ENCODE data around the gene TNS3. TPM values are rescaled to one million over a fixed set of nuclear protein-coding genes. Genes with fewer than 3 reads are reported as not detected.

The TNS3 gene
- total and polyA plus RNA-seq, 10 donors, result 17.7 to 247 (median 147) TPM

- H3K4me1 ChIP-seq, result peaks cover 0 to 73% (median 25%) of the 10 kb centered on the region in 6 donors
- no peak overlapping the region for H3K4me3 ChIP-seq
- WGBS, 5 donors, result 80 to 92% (median 91%) methylated on average over 10 of the region's 10 CpGs
- H3K27ac ChIP-seq, result peak overlapping the region in 2 of 8 donors; percentile 18 to 33
- H3K9me3 ChIP-seq, result no peaks in the 10 kb centered on the region
- intact Hi-C loops (cut with DNase I; ENCODE audit: low total_unique reads), result no loop called here
- H3K27me3 ChIP-seq (replicated peaks in 1 of 7), result no peaks in the 10 kb centered on the region
- no peaks in the 10 kb centered on the region for H3K36me3 ChIP-seq
- TF ChIP-seq POLR2A (IDR thresholded peaks at IDR 0.05) (no peak), POLR2AphosphoS5 (IDR thresholded peaks at IDR 0.05) (no peak)
- TF ChIP-seq, protein P1, sequence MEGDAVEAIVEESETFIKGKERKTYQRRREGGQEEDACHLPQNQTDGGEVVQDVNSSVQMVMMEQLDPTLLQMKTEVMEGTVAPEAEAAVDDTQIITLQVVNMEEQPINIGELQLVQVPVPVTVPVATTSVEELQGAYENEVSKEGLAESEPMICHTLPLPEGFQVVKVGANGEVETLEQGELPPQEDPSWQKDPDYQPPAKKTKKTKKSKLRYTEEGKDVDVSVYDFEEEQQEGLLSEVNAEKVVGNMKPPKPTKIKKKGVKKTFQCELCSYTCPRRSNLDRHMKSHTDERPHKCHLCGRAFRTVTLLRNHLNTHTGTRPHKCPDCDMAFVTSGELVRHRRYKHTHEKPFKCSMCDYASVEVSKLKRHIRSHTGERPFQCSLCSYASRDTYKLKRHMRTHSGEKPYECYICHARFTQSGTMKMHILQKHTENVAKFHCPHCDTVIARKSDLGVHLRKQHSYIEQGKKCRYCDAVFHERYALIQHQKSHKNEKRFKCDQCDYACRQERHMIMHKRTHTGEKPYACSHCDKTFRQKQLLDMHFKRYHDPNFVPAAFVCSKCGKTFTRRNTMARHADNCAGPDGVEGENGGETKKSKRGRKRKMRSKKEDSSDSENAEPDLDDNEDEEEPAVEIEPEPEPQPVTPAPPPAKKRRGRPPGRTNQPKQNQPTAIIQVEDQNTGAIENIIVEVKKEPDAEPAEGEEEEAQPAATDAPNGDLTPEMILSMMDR (IDR thresholded peaks at IDR 0.05 in 8 of 11, conservative IDR thresholded peaks at IDR 0.05 in 3 of 11), result no peak
- no peak for DNase-seq
Observed at GRCh38 chr7:47625861-47626715, 44.2 kb upstream of the TNS3 start.

GRCh38 chr7:47624689-47625088 lies 42.8 kb upstream of the TNS3 start:
- TF ChIP-seq, protein P1 (IDR thresholded peaks at IDR 0.05 in 8 of 11, conservative IDR thresholded peaks at IDR 0.05 in 3 of 11), result no peak
- TF ChIP-seq POLR2A (IDR thresholded peaks at IDR 0.05), result no peak
- no peak for TF ChIP-seq POLR2AphosphoS5 (IDR thresholded peaks at IDR 0.05)
- no peaks in the 10 kb centered on the region for H3K27me3 ChIP-seq (replicated peaks in 1 of 7)
- intact Hi-C loops (cut with DNase I; ENCODE audit: low total_unique reads), result no loop called here
- H3K27ac ChIP-seq, result peak overlapping the region in 3 of 8 donors; percentile 38 to 74 (median 72)
- H3K9me3 ChIP-seq, result no peaks in the 10 kb centered on the region
- no peak for DNase-seq
- H3K4me3 ChIP-seq, result no peak overlapping the region
- peaks cover 0 to 73% (median 25%) of the 10 kb centered on the region in 6 donors for H3K4me1 ChIP-seq
- H3K36me3 ChIP-seq, result no peaks in the 10 kb centered on the region

- peaks cover 0 to 66% (median 22%) of the 10 kb centered on the region in 6 donors for H3K4me1 ChIP-seq
- peak overlapping the region in 7 of 8 donors; percentile 54 to 74 (median 63) for H3K27ac ChIP-seq
- TF ChIP-seq, protein P1 (IDR thresholded peaks at IDR 0.05 in 8 of 11, conservative IDR thresholded peaks at IDR 0.05 in 3 of 11), result no peak
- TF ChIP-seq POLR2A (IDR thresholded peaks at IDR 0.05) (no peak), POLR2AphosphoS5 (IDR thresholded peaks at IDR 0.05) (peak in 1 of 3 donors; percentile 47)
- no peak overlapping the region for H3K4me3 ChIP-seq
- H3K27me3 ChIP-seq (replicated peaks in 1 of 7), result no peaks in the 10 kb centered on the region
- H3K36me3 ChIP-seq, result no peaks in the 10 kb centered on the region
- DNase-seq, result no peak
- H3K9me3 ChIP-seq, result no peaks in the 10 kb centered on the region
- intact Hi-C loops (cut with DNase I; ENCODE audit: low total_unique reads), result no loop called here
- 73 to 86% (median 80%) methylated on average over 11 of the region's 11 CpGs for WGBS, 5 donors
Observed at GRCh38 chr7:47622946-47623640, 41.2 kb upstream of the TNS3 start.

DNA sequence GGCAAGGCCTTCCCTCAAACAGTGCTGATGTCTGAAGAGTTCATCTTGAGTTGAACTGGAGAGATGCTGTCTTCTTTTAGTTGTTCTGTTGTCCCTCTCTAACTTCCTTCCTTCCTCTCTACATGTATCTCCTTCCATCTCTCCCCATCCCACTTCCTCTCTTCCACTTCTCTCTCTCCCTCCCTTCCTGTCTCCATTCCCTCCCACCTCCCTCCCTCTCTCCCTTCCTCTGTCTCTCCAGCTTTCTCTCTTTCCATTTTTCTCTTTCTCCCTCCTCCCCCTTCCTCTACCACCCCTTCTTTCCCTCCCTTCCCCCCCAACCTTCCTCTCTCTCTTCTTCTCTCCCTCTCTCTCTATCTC lies 40.7 kb upstream of the TNS3 start:
- Histone ChIP-seq H3K36me3 (no peaks in the 10 kb centered on the region), H3K4me3 (no peak overlapping the region), H3K27me3 (replicated peaks in 1 of 7) (no peaks in the 10 kb centered on the region), H3K9me3 (no peaks in the 10 kb centered on the region), H3K4me1 (peaks cover 0 to 61% (median 19%) of the 10 kb centered on the region in 6 donors), H3K27ac (peak overlapping the region in 7 of 8 donors; percentile 54 to 74 (median 63))
- intact Hi-C loops (cut with DNase I; ENCODE audit: low total_unique reads), result no loop called here
- no peak for DNase-seq
- TF ChIP-seq POLR2AphosphoS5 (IDR thresholded peaks at IDR 0.05) (no peak), POLR2A (IDR thresholded peaks at IDR 0.05) (no peak)
- TF ChIP-seq, protein P1 (IDR thresholded peaks at IDR 0.05 in 8 of 11, conservative IDR thresholded peaks at IDR 0.05 in 3 of 11), result no peak

All from spleen (tissue), 11 donors.